Endometrial microvascular endothelial cells (primary cell): Measurements from ENCODE around the gene EIPR1. TPM values are rescaled to one million over a fixed set of nuclear protein-coding genes. Genes with fewer than 3 reads are reported as not detected.

Source experiments
- in situ Hi-C: cut with HindIII; loops from 2 replicates; pipeline ENCODE4 v1.10.0; 2017; ENCODE audit warnings: low sequenced_read_pairs, low pct_unique_long_range_greater_than_20kb; ENCODE audit errors: inconsistent ontology term
- total RNA-seq: library from RNA; depleted of rRNA; stranded (reverse); fragments of >200 nt; gene quantifications from one replicate; pipeline ENCODE4 v1.2.3, GENCODE V29; 2015; ENCODE audit errors: inconsistent ontology term

EIPR1 gene
- total RNA-seq, 1 donor from 2014 or later: 65.9 TPM

DNA sequence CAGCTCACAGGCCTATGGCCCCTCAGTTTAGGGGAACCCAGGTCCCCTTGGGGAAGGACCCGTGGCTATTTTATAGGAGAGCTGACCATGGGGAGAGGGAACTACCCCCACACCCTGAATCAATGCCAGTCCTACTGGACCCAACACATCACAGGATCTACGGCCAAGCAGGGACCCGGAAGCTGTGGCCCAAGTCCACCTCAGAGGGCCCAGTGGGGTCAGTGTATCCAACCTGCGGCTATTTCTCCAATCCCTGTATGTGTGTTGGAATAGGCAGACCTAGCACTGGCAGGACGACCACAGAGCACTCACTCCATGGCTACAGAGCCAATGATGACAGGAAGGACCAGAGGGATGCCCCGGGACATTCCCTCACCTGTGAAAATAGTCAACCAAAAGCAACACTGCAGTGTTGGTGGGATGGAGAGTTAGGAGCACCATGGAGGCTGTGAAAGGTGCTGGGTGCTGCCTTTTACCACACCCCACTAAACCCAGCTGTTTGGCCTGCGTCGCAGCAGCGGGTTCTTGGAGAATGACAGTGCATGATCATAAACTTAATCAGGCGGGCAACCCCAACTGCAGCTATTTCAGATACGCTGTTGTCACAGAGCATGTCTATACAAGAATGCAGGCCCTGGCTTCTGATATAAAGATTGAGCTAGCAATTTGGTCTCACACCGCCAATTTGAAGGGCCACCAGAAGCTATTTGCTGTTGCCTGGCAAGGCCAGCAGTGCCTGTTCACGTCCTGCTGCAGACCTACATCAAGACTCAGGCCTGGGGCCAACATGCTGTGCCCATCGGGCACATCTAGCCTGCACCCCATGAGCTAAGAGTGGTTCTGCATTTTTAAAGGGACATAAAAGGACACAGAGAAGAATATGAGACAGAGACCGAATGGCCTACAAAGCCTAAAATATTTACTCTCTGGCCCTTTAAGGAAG is 110.4 kb downstream of the EIPR1 start:
- in situ Hi-C loops: no loop called here

GRCh38 chr2:3265981-3266924 is 111.4 kb downstream of the EIPR1 start:
- in situ Hi-C loops: no loop called here

GRCh38 chr2:3265471-3265870 is 112.1 kb downstream of the EIPR1 start:
- in situ Hi-C loops: no loop called here

GRCh38 chr2:3264010-3264744 is 113.4 kb downstream of the EIPR1 start:
- in situ Hi-C loops: no loop called here

DNA sequence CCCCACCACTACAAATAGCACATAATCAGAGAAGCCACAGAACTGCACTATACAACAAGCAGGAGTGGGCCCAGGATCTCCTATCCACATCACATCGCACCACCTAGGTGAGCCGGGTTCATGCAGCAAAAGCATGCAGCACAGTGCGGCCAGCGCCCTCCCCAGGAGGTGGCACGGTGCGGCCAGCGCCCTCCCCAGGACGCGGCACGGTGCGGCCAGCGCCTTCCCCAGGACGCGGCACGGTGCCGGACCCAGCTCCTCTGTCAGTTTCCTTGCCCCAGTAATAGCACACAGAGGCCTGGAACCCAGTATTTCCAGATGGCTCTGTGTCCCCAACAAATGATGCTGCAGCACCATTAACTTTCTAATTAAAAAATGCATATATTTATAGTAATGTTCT is 114.1 kb downstream of the EIPR1 start:
- in situ Hi-C loops: no loop called here

GRCh38 chr2:3262437-3263388 is 114.9 kb downstream of the EIPR1 start:
- in situ Hi-C loops: no loop called here

GRCh38 chr2:3261511-3261910 is 116.1 kb downstream of the EIPR1 start:
- in situ Hi-C loops: no loop called here

GRCh38 chr2:3260959-3261358 is 116.7 kb downstream of the EIPR1 start:
- in situ Hi-C loops: no loop called here

GRCh38 chr2:3257826-3258225 is 119.8 kb downstream of the EIPR1 start:
- in situ Hi-C loops: no loop called here

DNA sequence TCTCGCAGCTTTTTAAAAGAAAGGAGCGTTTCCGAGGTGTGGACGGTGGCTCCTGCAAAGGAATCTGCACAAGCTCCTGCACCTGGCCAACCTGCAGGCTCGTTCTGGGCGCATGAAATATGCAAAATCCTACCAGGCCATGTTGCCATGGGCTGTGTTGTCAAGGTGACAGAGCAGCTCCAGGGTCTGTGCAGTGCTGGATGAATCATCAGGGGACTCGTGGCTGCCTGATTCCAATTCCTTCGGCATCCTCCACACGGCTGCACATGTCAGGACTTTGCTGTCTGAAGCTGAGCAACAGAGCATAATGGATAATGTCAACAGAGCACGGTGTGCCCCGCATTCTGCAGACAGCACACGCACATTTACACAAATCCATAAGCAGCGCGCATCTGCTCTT is 120.5 kb downstream of the EIPR1 start:
- in situ Hi-C loops: no loop called here

DNA sequence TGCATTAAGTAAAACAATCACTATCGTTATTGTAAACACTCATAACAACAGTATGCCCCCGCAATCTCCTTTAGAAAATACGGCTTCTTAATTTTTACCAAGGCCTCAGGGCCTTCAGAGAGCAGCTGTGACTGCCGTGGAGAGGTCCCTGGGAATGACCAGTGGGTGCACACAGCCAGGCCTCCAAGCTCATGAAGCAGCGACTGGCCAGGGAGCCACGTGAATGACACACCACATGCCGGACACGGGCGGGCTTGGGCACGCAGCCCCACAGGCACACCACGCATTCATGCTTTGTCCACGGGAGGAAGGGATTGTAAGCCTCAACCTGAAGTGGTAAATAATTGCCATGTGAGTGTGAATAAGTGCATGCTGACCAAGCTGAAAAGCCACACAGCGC is 121.0 kb downstream of the EIPR1 start:
- in situ Hi-C loops: no loop called here

- in situ Hi-C loops: no loop called here
These were observed 121.5 kb downstream of the EIPR1 start for GRCh38 chr2:3256157-3256556.

GRCh38 chr2:3254442-3254941 is 123.1 kb downstream of the EIPR1 start:
- in situ Hi-C loops: no loop called here

DNA sequence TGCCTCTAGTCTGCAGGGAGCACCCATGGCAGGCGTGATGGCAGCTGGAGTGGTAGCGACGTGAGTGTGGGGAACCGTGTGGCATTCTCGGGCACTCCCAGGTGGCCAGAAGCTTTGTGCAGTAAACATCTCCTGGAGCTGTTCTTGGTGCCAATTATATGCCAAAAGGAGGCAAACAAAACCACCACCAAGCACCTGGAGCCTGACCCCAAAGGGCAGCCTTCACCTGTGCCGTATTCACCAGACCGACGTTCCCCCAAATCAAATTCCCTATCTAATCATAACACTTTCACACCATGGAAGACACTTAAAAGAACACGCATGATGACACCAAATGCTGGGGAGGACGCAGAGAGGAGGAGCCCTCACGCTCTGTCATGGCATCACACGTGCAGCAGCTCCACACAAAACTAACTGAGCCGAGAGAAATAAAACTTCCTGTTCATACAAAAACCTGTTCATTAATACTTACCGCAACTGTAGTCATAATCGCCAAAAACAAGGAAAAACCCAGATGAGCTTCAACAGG is 123.6 kb downstream of the EIPR1 start:
- in situ Hi-C loops: no loop called here

DNA sequence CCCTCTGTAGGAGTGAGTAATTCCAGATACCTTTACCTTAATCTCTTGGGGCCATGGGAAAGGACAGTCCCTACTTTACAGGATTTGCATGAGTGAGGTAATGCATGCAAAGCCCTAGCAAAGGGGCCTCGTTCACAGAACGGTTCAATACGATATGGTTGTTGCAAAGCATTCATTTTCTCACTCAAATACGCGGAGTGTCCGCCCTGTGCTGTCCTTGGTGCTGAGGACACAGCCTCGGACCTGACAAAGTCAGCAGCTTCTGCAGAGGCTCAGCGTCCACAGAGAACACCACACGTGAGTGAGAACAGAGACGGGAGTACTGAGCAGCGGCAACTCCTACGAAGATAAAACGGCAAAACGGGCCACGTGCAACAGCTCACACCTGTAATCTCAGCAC is 125.7 kb downstream of the EIPR1 start:
- in situ Hi-C loops: no loop called here

- in situ Hi-C loops: no loop called here
These were observed 128.1 kb downstream of the EIPR1 start for GRCh38 chr2:3249476-3249962.

DNA sequence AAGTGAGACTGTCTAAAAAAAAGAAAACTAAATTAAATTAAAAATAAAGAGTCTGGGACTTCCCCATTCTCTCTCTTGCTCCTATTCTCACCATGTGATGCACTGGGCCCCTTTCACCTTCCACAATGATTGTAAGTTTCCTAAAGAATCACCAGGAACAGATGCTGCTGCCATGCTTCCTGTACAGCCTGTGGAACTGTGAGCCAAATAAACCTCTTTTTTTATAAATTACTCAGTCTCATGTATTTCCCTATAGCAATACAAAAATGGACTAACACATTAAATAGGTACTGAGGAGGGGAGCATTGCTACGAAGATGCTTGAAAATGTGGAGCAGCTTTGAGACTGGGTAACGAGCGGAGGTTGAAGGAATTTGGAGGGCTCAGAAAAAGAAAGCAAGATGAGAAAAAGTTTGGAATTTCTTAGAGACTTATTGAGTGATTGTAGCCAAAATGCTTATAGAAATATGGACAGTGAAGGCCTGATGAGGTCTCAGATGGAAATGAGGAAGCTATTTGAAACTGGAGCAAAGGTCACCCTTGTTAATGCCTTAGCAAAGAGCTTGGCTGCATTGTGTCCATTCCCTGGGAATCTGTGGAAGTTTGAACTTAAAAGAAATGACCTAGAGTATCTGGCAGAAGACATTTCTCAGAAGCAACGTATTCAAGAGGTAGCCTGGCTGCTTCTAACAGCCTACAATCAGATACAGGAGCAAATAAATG is 128.7 kb downstream of the EIPR1 start:
- in situ Hi-C loops: no loop called here
